Activated CD8-positive, alpha-beta memory T cell treated with anti-CD3 and anti-CD28 coated beads for 4 hours (primary cell): ENCODE measurements around the gene NUDT1.

Experiments used
- DNase-seq, 2 donors: peaks; one replicate each; pipeline ENCODE4 v3.0.0-alpha.2; 2020; ENCODE audit warnings: low read depth in 2 of 2

NUDT1 gene

GRCh38 chr7:2299131-2299829 is 57.3 kb downstream of the NUDT1 start:
- no peak for DNase-seq

GRCh38 chr7:2299870-2300512 is 58.0 kb downstream of the NUDT1 start:
- DNase-seq, result no peak
